ENCODE data around the gene HACL1.

Gene HACL1

DNA sequence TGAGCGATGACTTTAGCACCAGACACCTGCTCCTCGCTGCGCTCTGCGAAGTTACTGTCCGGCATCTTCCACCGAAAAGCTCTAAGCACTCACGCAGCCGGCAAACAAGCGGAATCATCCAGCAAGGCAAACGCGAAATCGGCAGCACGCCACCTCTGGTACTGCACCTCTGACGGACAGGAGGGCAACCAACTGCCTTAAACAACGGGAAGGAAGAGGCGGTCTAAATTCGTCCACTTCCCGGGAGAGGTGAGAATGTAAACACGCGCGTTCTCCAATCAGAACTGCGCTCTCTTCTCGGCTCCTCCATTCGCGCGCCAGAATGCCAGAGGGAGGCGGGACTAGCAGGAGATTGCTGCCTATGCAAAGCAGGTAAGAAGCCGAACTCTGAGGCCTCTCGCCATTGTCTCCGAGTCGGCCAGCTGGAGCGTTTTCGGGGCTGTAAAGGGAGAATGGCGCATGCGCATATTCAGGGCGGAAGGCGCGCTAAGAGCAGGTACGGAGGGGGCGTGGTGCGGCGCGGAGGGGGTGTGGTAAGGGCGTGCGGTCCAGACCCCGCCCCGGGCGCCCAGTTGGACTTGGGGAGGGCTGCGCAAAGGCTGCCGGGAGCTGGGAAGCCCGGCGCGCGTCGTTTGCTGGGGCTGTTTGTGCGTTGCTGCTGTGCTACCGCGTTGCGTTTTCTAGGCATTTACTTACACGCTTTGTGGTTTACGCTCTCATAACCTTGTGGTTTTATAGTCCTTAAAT is at the start of gene HACL1, which contains the start of gene BTD:
Gene HACL1, minus strand, starts transcription at position 171 of the 747 bp plus-strand sequence. Its CDS starts 106 bp downstream, at position 65.
Gene BTD, plus strand, starts transcription at position 347 of the 747 bp plus-strand sequence. CDS start 33,695 bp downstream, outside the sequence.
- no peak for DNase-seq

DNA sequence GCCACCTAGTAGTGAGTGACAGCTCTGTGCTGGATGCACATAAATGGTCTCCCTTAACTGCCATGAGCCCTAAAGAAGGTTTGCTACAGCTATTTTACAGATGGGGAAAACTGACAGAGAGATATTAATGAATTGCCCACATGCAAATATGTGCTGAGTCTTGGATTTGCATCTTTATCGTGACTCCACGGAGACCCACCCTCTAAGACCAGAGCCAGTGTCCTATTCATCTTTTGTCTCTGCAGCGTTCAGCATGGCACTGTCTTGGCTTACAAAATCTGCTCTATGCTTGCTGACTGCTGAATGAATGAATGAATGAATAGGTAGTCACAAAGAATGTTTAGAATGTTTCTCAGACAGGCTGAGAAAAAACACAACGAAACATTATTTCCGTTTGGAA is 48.5 kb upstream of the HACL1 start:
- no peak for DNase-seq

DNA sequence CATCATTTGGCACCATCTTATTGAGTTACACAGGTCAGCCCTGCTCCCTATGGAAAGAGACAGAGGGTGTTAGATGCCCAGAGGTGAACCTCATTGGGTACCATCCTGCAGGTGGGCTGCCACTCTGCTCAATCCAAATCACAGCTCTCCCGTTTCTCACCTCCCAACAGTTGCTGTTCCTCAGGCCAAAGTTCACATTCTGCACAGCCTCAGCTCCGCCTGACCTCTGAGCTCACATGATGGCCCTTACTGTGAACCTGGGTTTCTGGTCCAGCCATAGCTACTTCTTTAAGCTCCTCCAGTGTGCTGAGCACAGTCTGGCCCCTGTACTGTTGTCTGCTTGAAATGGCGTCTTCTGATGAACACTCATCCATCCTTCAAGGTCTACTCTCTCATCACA is 48.0 kb upstream of the HACL1 start:
- no peak for DNase-seq

GRCh38 chr3:15647611-15648167 is 46.3 kb upstream of the HACL1 start:
- no peak for DNase-seq

- no peak for DNase-seq
Measured at GRCh38 chr3:15646851-15647511, 45.6 kb upstream of the HACL1 start.

DNA sequence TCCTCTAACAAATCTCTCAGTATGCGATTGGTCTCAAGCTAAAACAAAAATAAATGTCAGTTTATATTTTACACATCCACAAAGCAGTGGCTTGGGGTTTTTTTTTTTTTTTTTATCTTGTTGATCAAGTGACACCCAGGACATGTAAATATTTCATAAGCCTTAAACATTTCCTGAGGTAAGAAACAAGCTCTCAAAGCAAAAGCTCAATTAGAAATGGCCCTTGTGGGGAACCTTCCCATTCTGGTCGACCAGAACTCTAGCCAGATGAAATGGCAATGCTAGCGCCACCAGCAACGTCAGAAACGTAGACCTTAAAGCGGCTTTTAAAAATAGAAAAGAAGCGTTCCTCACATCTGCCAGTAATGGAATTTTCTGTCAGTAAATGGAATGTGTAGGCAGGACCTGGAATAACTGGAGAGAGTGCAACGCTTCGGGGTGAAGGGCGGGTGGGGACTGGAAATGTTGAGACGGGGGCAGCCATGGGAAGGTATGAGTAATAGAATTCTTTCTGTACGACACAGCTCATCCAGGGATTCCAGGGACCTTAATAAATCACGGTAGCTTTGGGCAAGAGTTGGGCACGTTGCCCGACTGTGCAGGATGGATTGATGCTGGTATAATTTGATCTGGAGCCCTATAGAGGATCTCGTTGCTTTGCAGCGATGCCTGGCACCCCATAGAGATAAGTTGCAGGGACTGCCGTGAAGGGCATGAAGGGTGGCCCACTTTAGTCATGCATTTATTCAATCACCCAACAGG is 44.6 kb upstream of the HACL1 start:
- DNase-seq, result no peak

- no peak for DNase-seq
Measured at GRCh38 chr3:15645246-15645645, 43.9 kb upstream of the HACL1 start.

DNA sequence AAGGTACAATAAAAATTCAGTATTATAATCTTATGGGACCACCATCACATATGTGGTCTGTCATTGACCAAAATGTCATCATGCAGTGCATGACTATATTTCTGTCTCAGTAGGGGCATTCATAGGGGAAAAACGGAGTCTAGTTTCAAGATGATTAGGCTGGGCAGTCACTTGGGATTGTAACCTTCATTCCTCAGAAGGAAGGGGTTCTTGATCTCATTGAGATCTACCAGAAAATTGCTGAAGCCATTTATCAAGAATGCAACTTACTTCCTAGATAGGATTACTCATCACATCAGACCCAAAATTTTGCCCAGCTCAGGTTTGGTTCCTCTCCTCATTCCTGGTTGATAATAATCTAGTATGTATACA is 37.5 kb upstream of the HACL1 start:
- DNase-seq, result no peak

DNA sequence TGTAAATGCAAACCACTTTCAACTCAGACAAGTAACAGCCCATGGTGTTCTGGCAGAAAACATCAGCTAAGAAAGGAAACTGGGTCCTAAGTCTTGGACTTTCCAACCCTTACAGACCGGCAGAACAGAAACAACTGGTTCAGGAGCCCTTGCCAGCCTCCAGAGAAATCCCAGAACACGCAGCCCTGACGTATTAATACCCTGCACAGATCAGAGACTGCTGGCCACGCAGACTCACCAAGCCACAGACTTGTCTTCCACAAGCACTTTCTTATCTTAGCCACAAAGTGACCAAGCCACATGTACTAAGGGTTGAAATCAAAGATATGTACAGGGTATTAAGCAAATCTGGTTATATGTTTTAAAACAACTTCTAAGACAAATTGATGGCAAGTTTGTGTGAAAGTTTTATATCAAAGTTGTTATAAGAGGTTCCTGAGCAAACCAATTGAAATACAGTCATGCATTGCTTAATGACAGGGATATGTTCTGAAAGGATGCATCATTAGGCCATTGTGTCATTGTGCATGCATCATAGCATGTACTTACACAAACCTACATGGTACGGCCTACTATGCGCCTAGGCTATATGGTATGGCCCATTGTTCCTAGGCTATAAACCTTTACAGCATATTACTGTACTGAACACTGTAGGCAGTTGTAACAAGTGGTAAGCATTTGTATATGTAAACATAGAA is 37.0 kb upstream of the HACL1 start:
- no peak for DNase-seq

DNA sequence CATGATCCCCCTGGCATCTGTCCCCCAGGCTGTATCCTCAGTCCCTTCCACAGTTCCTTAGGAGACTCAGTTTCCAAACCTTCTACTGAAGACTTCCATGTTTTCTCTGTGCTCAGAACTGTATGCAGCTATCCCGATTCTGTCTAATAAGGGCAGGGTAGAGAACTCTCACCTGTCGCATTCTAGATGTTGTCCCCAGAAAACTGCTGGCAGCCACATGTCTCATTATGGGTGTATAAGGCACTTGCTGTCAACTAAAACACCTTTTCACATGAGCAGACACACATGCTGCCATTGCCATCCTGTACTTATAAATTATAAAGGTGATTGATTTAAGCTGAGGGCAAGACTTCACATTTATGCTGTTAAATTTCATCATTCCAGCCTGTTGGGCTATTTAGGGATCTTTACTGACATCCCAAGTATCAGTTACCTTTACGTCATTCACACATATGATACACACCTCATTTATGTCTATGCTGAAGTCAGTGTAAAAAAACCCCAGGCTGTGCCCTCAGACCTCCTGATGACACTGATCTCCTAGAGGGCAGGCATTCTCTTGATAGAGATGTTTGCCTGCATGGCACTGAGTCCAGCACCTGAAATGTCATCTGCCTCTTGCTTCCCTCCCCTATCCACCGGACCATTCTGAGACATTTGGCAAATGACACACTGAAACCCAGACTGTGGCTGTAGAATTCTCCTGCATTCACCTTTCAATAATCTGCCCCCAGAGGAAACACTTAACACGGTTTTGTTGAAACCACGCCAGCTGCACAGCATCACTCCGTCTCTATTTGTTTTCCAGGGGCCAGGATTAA is 36.0 kb upstream of the HACL1 start:
- no peak for DNase-seq

- DNase-seq, result no peak
Measured at GRCh38 chr3:15636028-15636709, 34.8 kb upstream of the HACL1 start.

DNA sequence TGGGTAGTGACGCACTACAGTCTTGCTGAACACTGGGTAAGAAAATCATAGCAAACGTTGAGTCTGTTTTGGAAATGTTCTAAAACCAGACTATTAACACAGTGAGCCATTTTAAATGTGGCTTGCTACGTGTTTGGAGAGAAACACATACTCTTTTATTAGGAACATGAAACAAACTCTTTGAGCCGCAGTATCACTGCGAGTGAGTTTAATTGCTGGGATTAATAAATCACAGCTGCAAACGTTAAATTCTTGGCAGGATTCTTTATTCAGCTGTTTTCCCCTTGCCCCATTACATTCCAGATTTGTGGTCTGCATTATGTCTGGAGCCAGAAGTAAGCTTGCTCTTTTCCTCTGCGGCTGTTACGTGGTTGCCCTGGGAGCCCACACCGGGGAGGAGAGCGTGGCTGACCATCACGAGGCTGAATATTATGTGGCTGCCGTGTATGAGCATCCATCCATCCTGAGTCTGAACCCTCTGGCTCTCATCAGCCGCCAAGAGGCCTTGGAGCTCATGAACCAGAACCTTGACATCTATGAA is 33.8 kb upstream of the HACL1 start:
- DNase-seq, result no peak

- DNase-seq, result no peak
Measured at GRCh38 chr3:15634671-15635070, 33.3 kb upstream of the HACL1 start.

DNA sequence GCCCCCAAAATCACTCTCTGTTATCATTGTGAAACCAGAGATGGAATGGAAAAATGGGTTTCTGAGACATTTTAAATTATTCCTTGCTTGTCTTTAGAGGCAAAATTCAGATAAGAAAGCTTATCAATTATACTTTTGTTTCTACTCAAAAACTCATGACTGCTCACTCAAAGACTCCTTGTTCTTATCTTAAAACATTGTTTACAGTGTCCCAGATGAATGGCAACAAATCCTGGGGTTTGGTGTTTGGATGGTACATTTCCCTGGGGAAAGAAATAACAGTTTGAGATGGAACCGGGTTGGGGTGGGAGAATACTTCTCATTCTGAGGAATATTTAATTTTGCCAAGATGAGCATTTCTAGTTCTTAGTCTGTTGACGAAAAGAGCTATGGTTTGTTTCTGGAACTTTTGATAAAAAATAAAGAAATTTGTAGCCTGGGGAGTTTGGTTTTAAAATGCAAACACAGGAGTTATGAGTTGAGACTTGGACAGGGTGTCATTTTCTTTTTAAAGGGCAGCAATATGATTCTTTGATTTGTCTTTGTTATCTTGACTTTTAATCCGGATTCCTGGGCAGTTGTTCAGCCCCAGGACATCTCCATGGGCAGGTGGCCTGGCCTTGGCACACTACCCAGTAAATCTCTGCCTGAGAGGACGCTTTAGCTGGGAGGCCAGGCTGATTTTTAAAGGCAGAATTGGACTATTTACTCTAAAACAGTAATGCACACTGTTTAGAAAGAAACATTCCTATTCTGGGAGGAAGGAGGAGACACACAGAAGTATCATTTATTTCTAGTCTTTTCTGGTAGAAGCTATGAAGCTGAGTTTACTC is 32.6 kb upstream of the HACL1 start:
- DNase-seq, result peak; percentile 70 to 88

- peak; percentile 71 to 80 for DNase-seq
Measured at GRCh38 chr3:15633159-15633558, 31.8 kb upstream of the HACL1 start.

- no peak for DNase-seq
Measured at GRCh38 chr3:15632212-15632580, 30.8 kb upstream of the HACL1 start.

GRCh38 chr3:15631426-15632211 is 30.2 kb upstream of the HACL1 start:
- DNase-seq, result no peak

- no peak for DNase-seq
Measured at GRCh38 chr3:15630646-15631350, 29.4 kb upstream of the HACL1 start.
